Measurements from ENCODE around the gene TSHB. TPM values are rescaled to one million over a fixed set of nuclear protein-coding genes. Genes with fewer than 3 reads are reported as not detected.

TSHB gene
- total and polyA plus RNA-seq, 3 donors from 2014 or later: not detected

GRCh38 chr1:115041654-115042053 lies 12.0 kb downstream of the TSHB start:
- Histone ChIP-seq H3K9me3 (no peaks in the 10 kb centered on the region), H3K36me3 (ENCODE audit: low read depth, missing control alignments) (no peaks in the 10 kb centered on the region), H3K4me1 (peaks cover 7% of the 10 kb centered on the region), H3K27me3 (no peaks in the 10 kb centered on the region), H3K27ac (no peak overlapping the region), H3K4me3 (no peak overlapping the region)
- DNase-seq: no peak
- intact Hi-C loops (cut with DNase I; ENCODE audit: low total_unique reads): no loop called here
- TF ChIP-seq, protein P1, sequence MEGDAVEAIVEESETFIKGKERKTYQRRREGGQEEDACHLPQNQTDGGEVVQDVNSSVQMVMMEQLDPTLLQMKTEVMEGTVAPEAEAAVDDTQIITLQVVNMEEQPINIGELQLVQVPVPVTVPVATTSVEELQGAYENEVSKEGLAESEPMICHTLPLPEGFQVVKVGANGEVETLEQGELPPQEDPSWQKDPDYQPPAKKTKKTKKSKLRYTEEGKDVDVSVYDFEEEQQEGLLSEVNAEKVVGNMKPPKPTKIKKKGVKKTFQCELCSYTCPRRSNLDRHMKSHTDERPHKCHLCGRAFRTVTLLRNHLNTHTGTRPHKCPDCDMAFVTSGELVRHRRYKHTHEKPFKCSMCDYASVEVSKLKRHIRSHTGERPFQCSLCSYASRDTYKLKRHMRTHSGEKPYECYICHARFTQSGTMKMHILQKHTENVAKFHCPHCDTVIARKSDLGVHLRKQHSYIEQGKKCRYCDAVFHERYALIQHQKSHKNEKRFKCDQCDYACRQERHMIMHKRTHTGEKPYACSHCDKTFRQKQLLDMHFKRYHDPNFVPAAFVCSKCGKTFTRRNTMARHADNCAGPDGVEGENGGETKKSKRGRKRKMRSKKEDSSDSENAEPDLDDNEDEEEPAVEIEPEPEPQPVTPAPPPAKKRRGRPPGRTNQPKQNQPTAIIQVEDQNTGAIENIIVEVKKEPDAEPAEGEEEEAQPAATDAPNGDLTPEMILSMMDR (IDR thresholded peaks at IDR 0.05): no peak
- TF ChIP-seq POLR2A (IDR thresholded peaks at IDR 0.05): no peak

DNA sequence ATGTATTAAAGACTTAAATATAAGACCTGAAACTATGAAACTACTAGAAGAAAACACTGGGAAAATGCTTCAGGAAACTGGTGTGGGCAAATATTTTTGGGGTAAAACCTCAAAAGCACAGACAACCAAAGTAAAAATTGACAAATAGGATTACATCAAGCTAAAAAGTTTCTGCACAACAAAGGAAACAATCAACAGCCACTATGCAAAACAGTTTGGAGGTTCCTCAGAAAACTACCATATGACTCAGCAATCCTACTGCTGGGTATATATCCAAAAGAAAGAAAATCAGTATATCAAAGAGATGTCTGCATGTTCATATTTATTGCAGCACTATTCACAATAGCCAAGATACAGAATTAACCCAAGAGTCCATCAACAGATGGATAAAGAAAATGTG lies 17.1 kb downstream of the TSHB start:
- intact Hi-C loops (cut with DNase I; ENCODE audit: low total_unique reads): no loop called here
- Histone ChIP-seq H3K4me3 (no peak overlapping the region), H3K36me3 (ENCODE audit: low read depth, missing control alignments) (no peaks in the 10 kb centered on the region), H3K4me1 (no peaks in the 10 kb centered on the region), H3K27me3 (no peaks in the 10 kb centered on the region), H3K9me3 (no peaks in the 10 kb centered on the region), H3K27ac (no peak overlapping the region)
- no peak for DNase-seq
- TF ChIP-seq, protein P1 (IDR thresholded peaks at IDR 0.05): no peak
- TF ChIP-seq POLR2A (IDR thresholded peaks at IDR 0.05): no peak

GRCh38 chr1:115051850-115052249 lies 22.2 kb downstream of the TSHB start:
- Histone ChIP-seq H3K4me3 (no peak overlapping the region), H3K36me3 (ENCODE audit: low read depth, missing control alignments) (no peaks in the 10 kb centered on the region), H3K27me3 (no peaks in the 10 kb centered on the region), H3K4me1 (peaks cover 2% of the 10 kb centered on the region), H3K9me3 (no peaks in the 10 kb centered on the region), H3K27ac (no peak overlapping the region)
- no peak for DNase-seq
- TF ChIP-seq POLR2A (IDR thresholded peaks at IDR 0.05): no peak
- TF ChIP-seq, protein P1 (IDR thresholded peaks at IDR 0.05): no peak
- WGBS, 2 donors: 67 to 78% methylated on average over 5 of the region's 5 CpGs
- intact Hi-C loops (cut with DNase I; ENCODE audit: low total_unique reads): no loop called here

DNA sequence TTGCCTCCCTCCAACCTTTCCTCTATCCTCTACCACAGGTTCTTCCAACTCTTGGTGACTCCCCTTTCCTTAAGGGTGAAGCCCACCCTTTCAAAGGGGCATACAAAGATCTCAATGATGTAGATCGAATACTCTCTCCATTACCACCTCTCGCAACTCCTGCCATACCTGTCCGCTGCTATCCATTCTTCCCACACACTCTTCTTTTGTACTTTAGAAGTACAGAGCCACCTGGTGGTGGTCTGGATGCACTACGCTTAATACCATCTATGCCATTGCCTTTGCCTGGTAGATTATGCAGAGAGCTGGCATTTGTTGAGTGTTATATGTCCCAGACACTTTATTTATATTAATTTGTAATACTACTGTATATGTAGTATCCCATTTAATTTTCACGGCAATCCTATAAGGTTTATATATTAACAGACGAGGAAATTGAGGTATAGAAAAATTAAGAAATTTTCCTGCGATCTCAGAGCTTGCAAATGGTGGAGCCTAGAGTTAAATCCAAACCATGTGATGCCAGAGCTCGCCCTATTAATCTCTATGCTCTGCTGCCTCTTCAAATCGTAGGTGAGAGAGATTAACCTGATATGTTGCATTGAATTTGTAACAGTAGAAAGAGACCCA lies 22.9 kb downstream of the TSHB start:
- 35 to 41% methylated on average over 9 of the region's 9 CpGs for WGBS, 2 donors
- DNase-seq: peak; percentile 85

More for the DNA sequence above, 22.9 kb downstream of the TSHB start:
- H3K4me1 ChIP-seq: peaks cover 2% of the 10 kb centered on the region
- no peak overlapping the region for H3K4me3 ChIP-seq
- H3K36me3 ChIP-seq (ENCODE audit: low read depth, missing control alignments): no peaks in the 10 kb centered on the region
- no peaks in the 10 kb centered on the region for H3K9me3 ChIP-seq
- intact Hi-C loops (cut with DNase I; ENCODE audit: low total_unique reads): no loop called here
- H3K27ac ChIP-seq: no peak overlapping the region
- no peaks in the 10 kb centered on the region for H3K27me3 ChIP-seq
- no peak for TF ChIP-seq POLR2A (IDR thresholded peaks at IDR 0.05)
- TF ChIP-seq, protein P1 (IDR thresholded peaks at IDR 0.05): peak; percentile 53 to 83 (median 74)
